OCI-LY1 (cell line): ENCODE data around the gene PCBD1.

Source experiments
- H2AFZ ChIP-seq: fragments of 200-600 bp; sonication (generic), shearing (Covaris generic); 2 replicates; pipeline ENCODE4 v1.6.0; 2014; ENCODE audit warnings: antibody characterized with exemption, mild to moderate bottlenecking, low read length
- H3F3A ChIP-seq: fragments of 200-600 bp; sonication (generic), shearing (Covaris generic); 2 replicates; pipeline ENCODE4 v1.6.0; 2014; ENCODE audit warnings: mild to moderate bottlenecking, antibody characterized with exemption, low read length, moderate library complexity; ENCODE audit not compliant: insufficient read depth
- H3K27ac ChIP-seq: fragments of 200-600 bp; sonication (generic); 2 replicates; pipeline ENCODE4 v1.5.1; 2014; ENCODE audit warnings: low read length, mixed run types, mild to moderate bottlenecking, low read depth; ENCODE audit not compliant: poor library complexity, severe bottlenecking
- H3K27me3 ChIP-seq: fragments of 200-600 bp; sonication (generic); 2 replicates; pipeline ENCODE4 v1.6.0; 2014; ENCODE audit warnings: antibody characterized with exemption, mild to moderate bottlenecking, low read length, moderate library complexity; ENCODE audit not compliant: insufficient read depth
- H3K36me3 ChIP-seq: fragments of 200-600 bp; sonication (generic); 2 replicates; pipeline ENCODE4 v1.6.1; 2014; ENCODE audit warnings: mild to moderate bottlenecking, antibody characterized with exemption, low read length, moderate library complexity, mixed read lengths; ENCODE audit not compliant: insufficient read depth
- H3K4me1 ChIP-seq: fragments of 200-600 bp; sonication (generic); 2 replicates; pipeline ENCODE4 v1.5.1; 2014; ENCODE audit warnings: mild to moderate bottlenecking, low read length, moderate library complexity; ENCODE audit not compliant: insufficient read depth, severe bottlenecking
- H3K4me2 ChIP-seq: fragments of 200-600 bp; sonication (generic), shearing (Covaris generic); 2 replicates; pipeline ENCODE4 v1.6.1; 2014; ENCODE audit warnings: low read length
- H3K4me3 ChIP-seq: fragments of 200-600 bp; sonication (generic); 2 replicates; pipeline ENCODE4 v1.5.1; 2014; ENCODE audit warnings: low read length, low read depth, mild to moderate bottlenecking, mixed read lengths; ENCODE audit not compliant: poor library complexity, severe bottlenecking
- H3K79me2 ChIP-seq: fragments of 200-600 bp; shearing (Covaris generic); 2 replicates; pipeline ENCODE4 v1.6.1; 2016; ENCODE audit warnings: mixed run types, low read length, mixed read lengths; ENCODE audit not compliant: insufficient read depth
- H3K9ac ChIP-seq: fragments of 200-600 bp; sonication (generic), shearing (Covaris generic); 2 replicates; pipeline ENCODE4 v1.6.1; 2014; ENCODE audit warnings: mild to moderate bottlenecking, low read length, mixed read lengths
- H3K9me2 ChIP-seq: fragments of 200-600 bp; sonication (generic), shearing (Covaris generic); 2 replicates; pipeline ENCODE4 v1.6.1; 2014; ENCODE audit warnings: low read depth, mild to moderate bottlenecking, low read length, mixed read lengths
- H3K9me3 ChIP-seq: fragments of 200-600 bp; shearing (Covaris generic); 2 replicates; pipeline ENCODE4 v1.6.1; 2014; ENCODE audit warnings: low read length, mixed read lengths
- H4K20me1 ChIP-seq: fragments of 200-600 bp; sonication (generic), shearing (Covaris generic); 2 replicates; pipeline ENCODE4 v1.6.0; 2016; ENCODE audit warnings: mild to moderate bottlenecking, low read length; ENCODE audit not compliant: insufficient read depth
- EZH2 ChIP-seq: fragments of 200-600 bp; sonication (generic), shearing (Covaris generic); IDR thresholded peaks from 2 replicates; pipeline ENCODE4 v1.8.0; 2017; ENCODE audit warnings: borderline replicate concordance, mixed run types, mild to moderate bottlenecking, antibody characterized with exemption, low read length, moderate library complexity, mixed read lengths
- TF ChIP-seq, protein P1 (sequence below): fragments of 200-600 bp; sonication (generic), shearing (Covaris generic); IDR thresholded peaks from 2 replicates; pipeline ENCODE4 v1.5.1; 2017; ENCODE audit warnings: mild to moderate bottlenecking, antibody characterized with exemption, low read length, moderate library complexity, mixed read lengths

Gene PCBD1

DNA sequence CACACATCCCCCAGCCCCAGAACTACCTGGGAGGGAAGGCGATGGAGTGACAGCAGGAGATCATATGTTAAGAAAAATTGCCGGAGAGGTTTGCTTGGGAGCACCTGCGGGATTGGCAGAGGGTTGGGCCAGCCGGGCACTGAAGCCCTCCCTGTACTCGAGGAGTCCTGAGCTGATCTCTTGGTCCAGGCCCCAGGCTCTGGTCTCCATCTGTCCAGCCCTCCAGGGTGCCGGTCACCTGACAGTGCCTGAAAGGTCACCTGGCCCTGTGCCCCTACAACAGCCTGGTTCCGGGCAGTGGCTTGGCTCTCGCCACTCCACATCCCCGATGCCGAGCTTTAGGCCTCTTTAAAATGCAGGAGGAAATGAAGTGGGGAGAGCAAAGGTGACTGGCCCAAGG, 47.3 kb upstream of the PCBD1 start:
- Histone ChIP-seq H3K79me2 (no peaks in the 10 kb centered on the region), H3K36me3 (no peaks in the 10 kb centered on the region), H4K20me1 (no peaks in the 10 kb centered on the region), H3K9me2 (no peaks in the 10 kb centered on the region), H3K4me2 (no peak overlapping the region), H2AFZ (no peak overlapping the region), H3F3A (no peaks in the 10 kb centered on the region), H3K27ac (no peak overlapping the region), H3K4me1 (no peaks in the 10 kb centered on the region), H3K9ac (no peak overlapping the region), H3K4me3 (no peak overlapping the region), H3K27me3 (no peaks in the 10 kb centered on the region; the same call in none of the 2 replicates), H3K9me3 (no peaks in the 10 kb centered on the region)
- TF ChIP-seq, protein P1, sequence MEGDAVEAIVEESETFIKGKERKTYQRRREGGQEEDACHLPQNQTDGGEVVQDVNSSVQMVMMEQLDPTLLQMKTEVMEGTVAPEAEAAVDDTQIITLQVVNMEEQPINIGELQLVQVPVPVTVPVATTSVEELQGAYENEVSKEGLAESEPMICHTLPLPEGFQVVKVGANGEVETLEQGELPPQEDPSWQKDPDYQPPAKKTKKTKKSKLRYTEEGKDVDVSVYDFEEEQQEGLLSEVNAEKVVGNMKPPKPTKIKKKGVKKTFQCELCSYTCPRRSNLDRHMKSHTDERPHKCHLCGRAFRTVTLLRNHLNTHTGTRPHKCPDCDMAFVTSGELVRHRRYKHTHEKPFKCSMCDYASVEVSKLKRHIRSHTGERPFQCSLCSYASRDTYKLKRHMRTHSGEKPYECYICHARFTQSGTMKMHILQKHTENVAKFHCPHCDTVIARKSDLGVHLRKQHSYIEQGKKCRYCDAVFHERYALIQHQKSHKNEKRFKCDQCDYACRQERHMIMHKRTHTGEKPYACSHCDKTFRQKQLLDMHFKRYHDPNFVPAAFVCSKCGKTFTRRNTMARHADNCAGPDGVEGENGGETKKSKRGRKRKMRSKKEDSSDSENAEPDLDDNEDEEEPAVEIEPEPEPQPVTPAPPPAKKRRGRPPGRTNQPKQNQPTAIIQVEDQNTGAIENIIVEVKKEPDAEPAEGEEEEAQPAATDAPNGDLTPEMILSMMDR = no peak
- TF ChIP-seq EZH2 = no peak

DNA sequence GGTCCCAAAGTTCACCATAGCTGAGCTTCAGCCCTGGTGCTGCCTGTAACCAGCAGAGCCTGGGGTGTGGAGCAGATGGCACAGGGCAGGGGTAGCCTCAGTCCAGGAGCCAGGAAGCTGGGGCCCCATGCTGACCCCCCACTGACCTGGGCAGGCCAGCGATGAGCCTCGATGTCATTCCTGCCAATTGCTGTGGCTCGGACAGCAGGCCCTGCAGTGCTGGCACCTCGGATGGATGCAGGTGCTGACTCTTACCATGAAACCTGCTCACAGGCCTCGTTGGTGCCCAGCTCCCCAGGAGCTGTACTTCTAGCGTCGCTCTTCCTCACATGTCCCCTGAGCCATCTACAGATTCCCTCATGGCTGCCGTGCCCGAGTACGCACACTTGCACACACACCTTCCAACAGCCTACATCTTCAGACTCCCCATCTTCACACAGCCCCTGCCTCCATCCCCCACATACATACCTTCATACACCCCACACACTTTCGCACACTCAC, 46.8 kb upstream of the PCBD1 start:
- Histone ChIP-seq H2AFZ (no peak overlapping the region), H3K36me3 (no peaks in the 10 kb centered on the region), H3F3A (no peaks in the 10 kb centered on the region), H3K9me3 (no peaks in the 10 kb centered on the region), H3K79me2 (no peaks in the 10 kb centered on the region), H3K27ac (no peak overlapping the region), H3K9me2 (no peaks in the 10 kb centered on the region), H3K4me3 (no peak overlapping the region), H3K4me2 (no peak overlapping the region), H3K9ac (no peak overlapping the region), H4K20me1 (no peaks in the 10 kb centered on the region), H3K4me1 (no peaks in the 10 kb centered on the region), H3K27me3 (no peaks in the 10 kb centered on the region; the same call in none of the 2 replicates)
- TF ChIP-seq, protein P1 = no peak
- no peak for TF ChIP-seq EZH2

DNA sequence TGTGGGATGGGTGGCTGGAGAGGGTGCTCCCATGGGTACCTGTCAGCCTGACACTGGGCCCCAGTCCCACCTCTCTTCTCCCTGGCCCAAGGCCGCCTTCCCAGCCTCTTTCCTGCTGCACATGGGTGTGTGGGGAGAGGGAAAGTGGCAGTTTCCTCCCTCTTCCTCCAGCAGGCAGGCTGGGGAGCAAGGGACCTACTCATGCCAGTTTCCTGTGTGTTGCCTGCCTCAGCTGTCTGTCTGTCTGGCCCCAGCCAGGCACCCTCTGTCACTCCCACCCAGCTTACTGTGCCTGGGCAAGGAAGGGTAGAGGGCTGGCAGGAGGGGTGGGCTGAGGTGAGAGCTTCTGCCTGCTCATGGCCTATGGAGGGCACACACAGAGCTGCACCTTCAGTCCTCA, 46.3 kb upstream of the PCBD1 start:
- H3K9ac ChIP-seq = no peak overlapping the region
- no peaks in the 10 kb centered on the region for H3F3A ChIP-seq
- no peaks in the 10 kb centered on the region for H3K36me3 ChIP-seq
- no peaks in the 10 kb centered on the region; the same call in none of the 2 replicates for H3K27me3 ChIP-seq
- H2AFZ ChIP-seq = no peak overlapping the region
- no peak overlapping the region for H3K4me2 ChIP-seq
- no peaks in the 10 kb centered on the region for H3K9me2 ChIP-seq
- TF ChIP-seq, protein P1 = no peak
- no peak for TF ChIP-seq EZH2
- no peaks in the 10 kb centered on the region for H3K79me2 ChIP-seq
- H4K20me1 ChIP-seq = no peaks in the 10 kb centered on the region
- H3K9me3 ChIP-seq = no peaks in the 10 kb centered on the region
- no peaks in the 10 kb centered on the region for H3K4me1 ChIP-seq
- H3K4me3 ChIP-seq = no peak overlapping the region
- H3K27ac ChIP-seq = no peak overlapping the region
